Ovary (tissue), 3 donors: ENCODE results near the gene RTL3.

Experiments used
- EP300 ChIP-seq: sonication (generic); formaldehyde crosslinking; IDR thresholded peaks from one replicate; pipeline ENCODE4 v1.6.1; 2017; ENCODE audit warnings: antibody characterized with exemption
- TF ChIP-seq, protein P1 (sequence below), 3 donors: fragments of 450-650 bp in 2 of 3; fragments of 200-600 bp in 1 of 3; IDR thresholded peaks; one replicate each; pipeline versions ENCODE4 v1.5.1 to v1.8.0; 2016 to 2022; ENCODE audit warnings: antibody characterized with exemption in 3 of 3, mild to moderate bottlenecking in 1 of 3
- donor health status: DM: no; HTN: no; CAD: no.

GRCh38 chrX:78673246-78673645, 14.1 kb upstream of the RTL3 start:
- TF ChIP-seq, protein P1, sequence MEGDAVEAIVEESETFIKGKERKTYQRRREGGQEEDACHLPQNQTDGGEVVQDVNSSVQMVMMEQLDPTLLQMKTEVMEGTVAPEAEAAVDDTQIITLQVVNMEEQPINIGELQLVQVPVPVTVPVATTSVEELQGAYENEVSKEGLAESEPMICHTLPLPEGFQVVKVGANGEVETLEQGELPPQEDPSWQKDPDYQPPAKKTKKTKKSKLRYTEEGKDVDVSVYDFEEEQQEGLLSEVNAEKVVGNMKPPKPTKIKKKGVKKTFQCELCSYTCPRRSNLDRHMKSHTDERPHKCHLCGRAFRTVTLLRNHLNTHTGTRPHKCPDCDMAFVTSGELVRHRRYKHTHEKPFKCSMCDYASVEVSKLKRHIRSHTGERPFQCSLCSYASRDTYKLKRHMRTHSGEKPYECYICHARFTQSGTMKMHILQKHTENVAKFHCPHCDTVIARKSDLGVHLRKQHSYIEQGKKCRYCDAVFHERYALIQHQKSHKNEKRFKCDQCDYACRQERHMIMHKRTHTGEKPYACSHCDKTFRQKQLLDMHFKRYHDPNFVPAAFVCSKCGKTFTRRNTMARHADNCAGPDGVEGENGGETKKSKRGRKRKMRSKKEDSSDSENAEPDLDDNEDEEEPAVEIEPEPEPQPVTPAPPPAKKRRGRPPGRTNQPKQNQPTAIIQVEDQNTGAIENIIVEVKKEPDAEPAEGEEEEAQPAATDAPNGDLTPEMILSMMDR (IDR thresholded peaks at IDR 0.05) = no peak
- no peak for TF ChIP-seq EP300
